GM21515 (cell line): ENCODE data around the gene AP2M1.

Source experiments
- ATAC-seq: cut with Tn5 transposase; IDR thresholded peaks from one replicate; pipeline ENCODE4 v1.9.1; 2021; ENCODE audit not compliant: unreplicated experiment

The AP2M1 gene

DNA sequence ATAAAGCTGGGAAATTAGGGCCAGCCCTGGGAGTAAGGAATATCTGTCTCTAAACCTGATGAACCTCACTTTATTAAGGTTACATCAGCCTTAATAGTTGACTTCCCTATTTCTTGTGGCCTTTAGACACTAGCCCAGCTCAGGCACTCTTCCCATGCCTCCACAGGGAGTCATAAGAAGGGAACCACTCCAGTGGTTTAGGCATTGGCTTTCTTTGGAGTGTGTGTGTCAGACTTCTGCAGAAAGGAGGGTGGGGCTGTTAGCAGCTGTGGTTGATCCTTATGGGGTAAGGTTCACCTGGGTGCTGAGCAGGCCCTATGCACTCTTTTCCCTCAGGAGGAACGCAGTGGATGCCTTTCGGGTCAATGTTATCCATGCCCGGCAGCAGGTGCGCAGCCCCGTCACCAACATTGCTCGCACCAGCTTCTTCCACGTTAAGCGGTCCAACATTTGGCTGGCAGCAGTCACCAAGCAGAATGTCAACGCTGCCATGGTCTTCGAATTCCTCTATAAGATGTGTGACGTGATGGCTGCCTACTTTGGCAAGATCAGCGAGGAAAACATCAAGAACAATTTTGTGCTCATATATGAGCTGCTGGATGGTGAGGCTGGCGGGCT is 4.0 kb downstream of the AP2M1 start:
- ATAC-seq = no peak

DNA sequence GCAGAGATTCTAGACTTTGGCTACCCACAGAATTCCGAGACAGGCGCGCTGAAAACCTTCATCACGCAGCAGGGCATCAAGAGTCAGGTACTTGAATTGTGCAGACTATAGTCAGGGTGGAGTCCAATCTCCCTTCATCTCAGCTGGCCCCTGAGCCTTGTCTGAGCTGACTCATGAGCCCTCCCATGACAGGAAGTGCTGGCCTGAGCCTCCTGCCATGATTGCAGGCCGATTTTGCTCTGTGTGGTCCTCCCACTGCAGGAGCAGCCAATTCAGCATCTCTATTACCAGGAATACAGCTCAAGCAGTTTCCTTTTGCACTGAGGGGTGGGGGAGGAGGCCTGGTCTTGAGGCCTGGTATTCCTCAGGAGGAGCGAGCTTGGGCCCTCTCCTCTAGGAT is 5.5 kb downstream of the AP2M1 start:
- ATAC-seq = no peak

DNA sequence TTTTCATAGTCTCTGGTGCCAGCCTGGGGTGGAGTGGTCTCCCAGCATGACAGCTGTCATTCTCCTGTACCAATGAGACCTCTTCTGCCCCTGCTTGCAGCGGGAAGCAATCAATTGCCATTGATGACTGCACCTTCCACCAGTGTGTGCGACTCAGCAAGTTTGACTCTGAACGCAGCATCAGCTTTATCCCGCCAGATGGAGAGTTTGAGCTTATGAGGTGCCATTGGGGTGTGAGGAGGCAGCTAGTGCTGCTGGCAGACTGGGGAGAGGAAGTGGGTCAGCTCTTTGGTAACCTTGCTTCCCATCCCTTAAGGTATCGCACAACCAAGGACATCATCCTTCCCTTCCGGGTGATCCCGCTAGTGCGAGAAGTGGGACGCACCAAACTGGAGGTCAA is 6.9 kb downstream of the AP2M1 start:
- ATAC-seq = no peak

DNA sequence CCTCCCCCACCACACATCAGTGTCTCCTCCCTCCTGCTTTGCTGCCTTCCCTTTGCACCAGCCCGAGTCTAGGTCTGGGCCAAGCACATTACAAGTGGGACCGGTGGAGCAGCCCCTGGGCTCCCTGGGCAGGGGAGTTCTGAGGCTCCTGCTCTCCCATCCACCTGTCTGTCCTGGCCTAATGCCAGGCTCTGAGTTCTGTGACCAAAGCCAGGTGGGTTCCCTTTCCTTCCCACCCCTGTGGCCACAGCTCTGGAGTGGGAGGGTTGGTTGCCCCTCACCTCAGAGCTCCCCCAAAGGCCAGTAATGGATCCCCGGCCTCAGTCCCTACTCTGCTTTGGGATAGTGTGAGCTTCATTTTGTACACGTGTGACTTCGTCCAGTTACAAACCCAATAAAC is 9.0 kb downstream of the AP2M1 start:
- no peak for ATAC-seq

DNA sequence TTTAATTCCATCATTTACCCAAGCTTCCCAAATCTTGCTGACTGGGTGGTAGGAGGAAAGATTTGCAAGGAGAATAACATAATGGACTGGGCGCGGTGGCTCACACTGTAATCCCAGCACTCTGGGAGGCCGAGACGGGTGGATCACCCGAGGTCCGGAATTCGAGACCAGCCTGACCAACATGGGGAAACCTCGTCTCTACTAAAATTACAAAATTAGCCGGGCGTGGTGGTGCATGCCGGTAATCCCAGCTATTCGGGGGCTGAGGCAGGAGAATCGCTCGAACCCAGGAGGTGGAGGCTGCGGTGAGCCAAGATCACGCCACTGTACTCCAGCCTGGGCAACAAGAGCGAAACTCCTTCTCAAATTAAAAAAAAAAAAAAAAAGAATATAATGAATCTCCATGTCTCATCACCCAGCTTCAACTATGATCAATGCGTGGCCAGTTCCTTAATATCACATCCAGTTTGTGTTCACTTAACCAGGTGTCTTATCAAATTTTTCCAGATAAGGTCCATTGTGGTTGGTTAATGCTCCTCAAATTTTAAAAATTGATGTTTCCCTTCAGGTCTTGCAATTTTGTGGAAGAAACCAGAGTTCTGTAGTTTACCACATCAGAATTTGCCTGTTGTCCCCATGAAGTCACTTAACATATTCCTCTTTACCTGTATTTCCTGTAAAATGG is 10.0 kb downstream of the AP2M1 start:
- ATAC-seq = no peak

DNA sequence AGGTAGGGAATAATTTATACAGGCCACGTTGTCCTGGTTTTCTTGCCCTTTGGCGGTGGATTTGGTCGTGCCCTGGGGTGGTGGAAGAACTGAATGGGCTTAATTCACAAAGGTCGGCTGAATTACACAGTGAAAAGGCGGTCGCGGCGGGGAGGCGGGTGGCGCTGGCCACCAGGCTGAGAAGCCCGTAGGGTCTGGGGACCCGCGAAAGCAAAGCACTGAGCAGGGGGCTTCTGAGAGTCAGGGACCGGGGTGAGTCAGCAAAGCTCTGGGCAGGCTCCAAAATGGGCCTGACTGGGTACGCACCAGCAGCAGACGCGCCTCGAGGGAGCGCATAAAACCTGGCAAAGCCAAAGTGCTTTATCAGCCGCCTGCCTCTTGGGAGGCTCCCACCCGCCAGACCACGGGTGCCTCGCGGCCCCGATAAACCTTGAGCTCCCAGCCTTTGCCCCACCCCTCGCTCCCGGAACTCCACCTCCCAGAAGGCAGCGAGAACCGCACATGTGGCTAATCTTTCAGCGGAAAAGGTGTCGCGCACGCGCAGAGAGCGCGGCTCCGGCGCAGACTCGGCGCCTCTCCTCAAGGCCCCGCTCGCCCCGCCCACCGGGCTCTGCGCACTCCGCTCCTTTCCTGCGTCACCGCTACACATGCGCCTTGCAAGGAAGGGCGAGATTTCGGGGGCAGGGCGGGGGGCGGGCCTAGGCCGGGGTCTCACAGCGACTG is 11.0 kb downstream of the AP2M1 start:
- peak; percentile 85 for ATAC-seq

DNA sequence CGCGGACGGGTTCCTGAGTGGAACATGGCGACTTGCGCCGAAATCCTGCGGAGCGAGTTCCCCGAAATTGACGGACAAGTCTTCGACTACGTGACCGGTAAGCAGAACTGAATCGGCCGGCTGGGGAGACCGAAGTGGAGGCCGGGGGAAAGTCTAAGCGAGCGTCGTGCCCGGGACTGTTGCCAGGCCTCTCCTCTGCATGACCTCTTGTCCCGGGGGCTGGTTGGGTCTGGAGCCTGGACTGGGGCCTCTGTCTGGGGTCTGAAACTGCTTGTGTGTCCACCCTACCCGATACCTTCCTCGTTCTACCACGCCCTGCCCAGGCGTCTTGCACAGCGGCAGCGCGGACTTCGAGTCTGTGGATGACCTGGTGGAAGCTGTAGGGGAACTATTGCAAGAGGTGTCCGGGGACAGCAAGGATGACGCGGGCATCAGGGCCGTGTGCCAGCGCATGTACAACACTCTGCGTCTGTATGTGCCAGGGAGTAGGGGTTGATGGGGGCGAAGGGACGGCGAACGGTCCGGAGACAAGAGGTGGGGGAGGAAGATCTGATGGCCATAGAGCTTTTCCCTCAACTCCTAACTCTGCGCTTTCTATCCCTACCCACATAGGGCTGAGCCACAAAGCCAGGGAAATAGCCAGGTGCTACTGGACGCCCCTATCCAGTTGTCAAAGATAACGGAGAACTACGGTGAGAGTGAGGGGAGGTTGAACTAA is 11.7 kb downstream of the AP2M1 start, which contains the start of gene ABCF3:
Gene ABCF3 (plus strand): TSS at position 16 of the 718 bp plus-strand sequence. CDS start 9 bp downstream, at position 25.
- ATAC-seq = peak; percentile 22

DNA sequence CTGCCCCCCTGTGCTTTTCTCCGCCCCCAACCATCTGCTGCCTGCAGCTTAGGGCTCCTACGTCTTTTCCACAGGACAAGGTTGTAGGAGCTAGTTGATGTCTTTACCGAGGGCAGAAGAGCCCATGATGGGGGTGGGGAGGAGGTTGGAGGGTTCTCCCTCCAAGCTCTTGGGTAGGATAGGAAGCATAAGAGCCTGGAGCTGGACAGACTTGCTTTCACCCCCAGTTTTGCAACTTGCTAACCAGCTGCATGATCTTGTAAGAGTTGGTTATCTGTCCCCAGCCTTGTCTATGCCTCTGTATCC is 12.2 kb downstream of the AP2M1 start:
- ATAC-seq = no peak

DNA sequence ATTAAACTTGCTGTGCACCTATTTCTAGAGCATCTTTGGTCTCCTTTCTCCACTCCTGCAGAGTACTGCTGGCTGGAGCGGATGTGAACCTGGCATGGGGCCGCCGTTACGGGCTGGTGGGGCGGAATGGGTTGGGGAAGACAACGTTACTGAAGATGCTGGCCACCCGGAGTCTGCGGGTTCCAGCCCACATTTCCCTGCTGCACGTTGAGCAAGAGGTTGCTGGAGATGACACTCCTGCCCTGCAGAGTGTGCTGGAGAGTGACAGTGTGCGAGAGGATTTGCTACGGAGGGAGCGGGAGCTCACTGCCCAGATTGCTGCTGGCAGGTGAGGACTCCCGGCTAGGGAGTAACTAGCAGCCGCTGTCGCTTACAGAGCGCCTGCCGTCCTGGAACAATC is 13.4 kb downstream of the AP2M1 start:
- no peak for ATAC-seq

DNA sequence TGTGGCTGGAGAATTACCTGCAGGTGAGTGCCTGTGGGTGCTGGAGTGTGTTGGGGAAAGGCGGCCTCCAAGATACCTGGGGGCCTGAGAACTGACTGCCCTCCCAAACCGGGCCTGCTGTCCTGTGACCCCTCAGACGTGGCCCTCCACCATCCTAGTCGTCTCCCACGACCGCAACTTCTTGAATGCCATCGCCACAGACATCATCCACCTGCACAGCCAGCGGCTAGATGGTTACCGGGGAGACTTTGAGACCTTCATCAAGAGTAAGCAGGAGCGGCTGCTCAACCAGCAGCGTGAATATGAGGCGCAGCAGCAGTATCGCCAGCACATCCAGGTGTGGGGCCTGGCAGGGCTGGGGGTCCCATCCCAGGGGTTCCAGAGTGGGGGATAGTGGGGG is 14.8 kb downstream of the AP2M1 start:
- ATAC-seq = no peak

DNA sequence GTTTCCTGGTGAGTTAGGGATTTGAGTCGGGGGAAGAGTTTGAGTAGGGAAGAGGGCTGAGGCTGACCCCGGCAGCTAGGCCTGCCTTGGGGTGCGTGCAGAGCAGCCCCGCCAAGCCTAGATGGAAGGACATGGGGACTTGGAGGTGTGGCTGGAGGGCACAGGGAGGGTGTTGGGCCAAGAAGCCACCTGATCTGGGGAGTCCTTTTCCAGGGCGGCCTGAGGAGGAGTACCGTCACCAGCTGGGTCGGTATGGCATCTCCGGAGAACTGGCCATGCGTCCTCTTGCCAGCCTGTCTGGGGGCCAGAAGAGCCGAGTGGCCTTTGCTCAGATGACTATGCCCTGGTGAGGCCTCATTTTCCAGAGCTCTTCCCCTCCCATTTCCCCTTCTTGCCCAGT is 18.2 kb downstream of the AP2M1 start:
- ATAC-seq = no peak

DNA sequence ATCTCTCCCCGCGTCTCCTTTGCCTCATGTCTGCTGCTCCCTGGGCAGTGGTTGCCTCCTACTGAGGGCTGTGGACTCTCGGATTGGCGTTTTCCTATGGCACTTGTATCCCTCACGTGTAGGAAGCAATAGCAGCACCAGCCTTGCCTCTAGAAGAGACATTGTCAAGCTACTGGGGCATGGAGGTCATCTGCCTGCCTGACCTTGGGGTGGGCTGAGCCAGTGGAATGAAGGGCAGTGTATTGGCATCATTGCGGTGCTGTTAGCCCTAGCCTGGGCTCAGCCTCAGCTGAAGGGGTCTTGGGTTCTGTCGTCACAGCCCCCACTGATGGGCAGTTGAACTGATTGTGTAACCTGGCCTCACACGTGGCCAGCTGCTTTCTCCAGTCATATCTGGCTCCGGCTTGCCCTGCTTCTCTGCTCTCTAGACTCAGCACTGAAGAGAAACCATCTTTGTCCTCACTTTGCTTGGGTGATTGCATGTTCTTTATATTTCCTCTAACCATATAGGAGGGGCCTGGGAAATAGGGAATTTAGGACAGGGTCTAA is 19.4 kb downstream of the AP2M1 start:
- no peak for ATAC-seq

DNA sequence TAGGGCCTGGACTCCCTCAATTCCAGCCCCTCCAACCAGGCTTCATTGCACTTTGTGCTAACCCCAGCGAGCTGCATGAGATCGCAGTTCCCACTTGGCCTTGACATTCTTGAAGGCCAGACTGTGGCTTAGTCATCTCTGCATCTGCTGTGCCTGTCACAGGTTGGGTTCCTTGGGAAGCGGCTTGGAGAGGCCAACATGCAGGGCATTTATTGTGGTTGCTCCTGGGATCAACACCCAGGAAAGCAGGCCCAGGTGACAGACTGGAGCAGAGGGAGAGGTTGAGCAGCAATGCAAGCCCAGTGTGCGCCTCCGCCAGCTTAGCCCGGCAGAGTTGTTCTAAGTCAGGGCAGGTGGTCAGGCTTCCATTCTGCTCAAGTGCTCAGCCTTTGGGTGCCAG is 21.9 kb downstream of the AP2M1 start:
- no peak for ATAC-seq

DNA sequence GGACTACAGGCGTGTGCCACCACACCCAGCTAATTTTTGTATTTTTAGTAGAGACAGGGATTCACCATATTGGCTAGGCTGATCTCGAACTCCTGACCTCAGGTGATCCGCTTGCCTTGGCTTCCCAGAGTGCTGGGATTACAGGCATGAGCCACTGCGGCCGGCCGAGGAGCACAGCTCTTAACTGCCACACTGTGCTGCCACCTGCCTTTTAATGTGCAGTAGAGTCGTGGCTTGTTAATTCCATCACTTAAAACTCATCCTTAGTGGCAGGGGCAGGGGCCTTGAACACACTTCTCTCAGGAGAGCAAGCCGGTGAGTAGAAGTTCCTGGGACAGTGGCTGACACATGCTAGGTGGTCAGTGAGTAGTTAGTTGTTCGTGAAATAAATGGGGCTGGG is 23.9 kb downstream of the AP2M1 start:
- no peak for ATAC-seq

DNA sequence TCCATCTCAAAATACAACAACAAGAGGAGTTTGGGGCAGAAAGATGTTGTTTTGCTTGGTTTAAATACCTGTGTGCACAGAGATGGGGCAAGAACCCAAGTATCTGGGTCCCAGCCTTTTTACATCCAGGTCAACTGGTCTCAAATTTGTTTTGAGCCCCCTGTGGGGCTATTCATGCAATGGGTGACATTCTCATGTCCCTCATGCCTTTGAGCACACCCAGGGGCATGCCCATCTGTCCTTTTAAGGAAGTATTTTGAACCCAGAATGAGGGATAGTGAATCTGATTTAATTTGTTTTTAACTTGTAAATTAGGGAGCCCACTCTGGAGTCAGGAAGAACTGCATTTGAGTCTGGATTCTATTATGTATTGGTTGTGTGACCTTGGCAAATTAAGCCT is 26.2 kb downstream of the AP2M1 start:
- ATAC-seq = no peak

DNA sequence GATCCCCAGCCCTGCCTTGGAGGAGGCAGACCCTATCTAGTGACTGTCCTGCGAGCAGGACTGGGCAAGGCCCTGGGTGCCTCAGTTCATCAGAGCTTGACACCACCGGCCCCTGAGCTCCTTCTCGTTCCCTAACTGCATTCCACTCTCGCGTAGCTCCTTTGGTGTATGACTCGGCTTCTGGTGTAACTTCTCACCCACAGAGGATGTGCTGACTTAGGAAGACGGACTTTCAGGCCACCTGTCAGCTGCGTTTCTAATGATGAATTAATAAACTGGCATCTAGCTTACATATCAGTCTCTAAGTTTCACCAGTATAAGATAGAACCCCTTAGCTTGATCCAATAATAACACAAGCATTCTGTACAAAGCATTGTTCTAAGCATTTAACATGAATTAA is 28.9 kb downstream of the AP2M1 start:
- ATAC-seq = no peak

DNA sequence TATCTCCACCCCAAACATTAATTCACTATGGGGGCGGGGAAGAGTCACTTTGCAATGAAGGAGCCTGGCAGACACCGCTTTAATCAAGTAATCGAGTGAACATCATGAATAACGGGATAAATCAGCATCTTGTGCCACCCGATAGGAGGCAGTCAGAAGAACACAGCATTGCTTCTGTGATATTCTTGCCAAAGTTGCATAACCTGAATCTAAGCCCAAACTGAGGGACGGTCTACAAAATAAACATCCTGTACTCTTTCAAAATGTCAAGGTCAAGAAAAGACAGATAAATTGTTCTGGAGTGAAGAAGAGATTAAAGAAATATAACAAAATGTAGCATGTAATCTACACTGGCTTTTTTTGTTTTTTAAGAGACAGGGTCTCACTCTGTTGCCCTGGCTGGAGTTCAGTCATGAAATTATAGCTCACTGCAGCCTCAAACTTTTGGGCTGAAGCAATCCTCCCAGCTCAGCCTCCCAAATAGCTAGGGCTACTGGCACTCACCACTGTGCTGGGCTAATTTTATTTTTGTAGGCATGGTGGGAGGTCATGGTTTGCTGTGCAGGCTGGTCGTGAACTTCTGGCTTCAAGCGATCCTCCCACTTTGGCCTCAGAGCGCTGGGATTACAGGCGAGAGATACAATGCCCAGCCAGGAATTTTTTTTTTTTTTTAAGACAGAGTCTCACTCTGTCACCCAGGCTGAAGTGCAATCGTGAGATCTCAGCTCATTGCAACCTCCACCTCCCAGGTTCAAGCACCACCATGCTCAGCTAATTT is 34.7 kb downstream of the AP2M1 start:
- ATAC-seq = no peak

DNA sequence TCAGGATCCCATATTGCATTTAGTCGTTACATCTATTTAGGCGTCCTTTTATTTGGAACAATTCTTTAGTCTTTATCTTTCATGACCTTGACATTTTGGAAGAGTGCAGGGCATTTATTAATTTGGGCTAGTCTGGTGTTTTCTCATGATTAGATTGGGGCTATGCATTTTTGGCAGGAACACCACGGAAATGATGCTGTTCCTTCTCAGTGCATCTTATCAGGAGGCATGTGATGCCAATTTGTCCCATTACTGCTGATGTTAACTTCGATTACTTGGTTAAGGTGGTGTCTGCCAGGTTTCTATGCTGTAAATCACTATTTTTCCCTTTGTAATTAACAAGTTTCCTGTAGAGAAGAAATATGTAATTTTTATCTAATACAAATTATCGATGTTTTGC is 36.6 kb downstream of the AP2M1 start:
- ATAC-seq = no peak

DNA sequence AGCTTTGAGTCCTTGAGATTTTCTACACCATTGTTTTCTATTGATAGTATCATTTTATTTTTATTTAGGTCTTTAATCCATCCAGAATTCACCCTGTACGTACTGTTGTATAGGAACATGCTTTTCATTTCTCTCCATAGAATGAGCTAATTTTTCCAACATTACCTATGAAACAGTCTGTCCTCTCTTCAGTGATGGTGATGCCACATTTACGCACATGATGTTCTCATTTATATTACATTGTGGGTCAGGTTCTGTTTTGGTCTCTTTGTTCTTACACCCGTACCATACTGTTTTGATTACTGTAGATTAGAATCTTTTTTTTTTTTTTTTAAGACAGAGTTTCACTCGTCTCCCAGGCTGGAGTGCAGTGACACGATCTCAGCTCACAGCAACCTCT is 37.1 kb downstream of the AP2M1 start:
- ATAC-seq = no peak

DNA sequence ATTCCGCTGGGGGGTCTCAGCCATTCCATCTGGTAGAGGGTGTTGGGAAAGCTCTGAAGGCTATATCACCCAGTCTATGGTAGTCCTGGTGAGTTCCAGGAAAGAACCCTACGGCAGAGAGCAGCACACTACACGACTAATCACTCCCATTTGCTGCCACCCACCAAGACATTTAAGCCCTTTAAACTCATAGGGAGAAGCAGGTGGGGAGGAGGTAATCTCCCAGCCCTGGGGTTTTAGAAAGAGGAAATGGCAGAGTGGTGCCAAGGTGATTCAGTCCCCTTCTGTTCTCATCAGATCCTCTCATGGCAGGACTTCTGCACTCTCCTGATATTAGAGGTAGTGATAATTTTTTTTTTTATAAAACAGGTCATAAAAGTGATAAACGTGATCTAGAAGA is 44.2 kb downstream of the AP2M1 start:
- no peak for ATAC-seq

DNA sequence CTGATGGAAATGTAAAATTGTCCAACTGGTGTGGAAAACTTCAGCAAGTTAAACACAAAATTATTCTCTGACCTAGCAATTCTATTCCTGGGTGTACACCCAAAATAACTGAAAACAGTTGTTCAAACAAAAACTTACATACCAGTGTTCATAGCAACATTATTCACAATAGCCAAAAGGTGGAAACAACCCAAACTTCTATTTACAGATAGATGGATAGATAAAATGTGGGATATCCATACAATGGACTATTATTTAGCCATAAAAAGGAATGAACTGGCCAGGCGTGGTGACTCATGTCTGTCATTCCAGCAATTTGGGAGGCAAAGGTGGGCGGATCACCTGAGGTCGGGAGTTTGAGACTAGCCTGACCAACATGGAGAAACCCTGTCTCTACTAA is 47.9 kb downstream of the AP2M1 start:
- no peak for ATAC-seq
